ENCODE measurements around the gene TGFBR3. TPM values are rescaled to one million over a fixed set of nuclear protein-coding genes. Genes with fewer than 3 reads are reported as not detected.

Gene TGFBR3
- total and polyA plus RNA-seq, 2 of the 13 experiments (the other 11 are each of a cell fraction or from before 2014, with no cell fraction given), result 76.5 to 195 TPM

- ChIA-PET CTCF (ENCODE audit: low intra/inter-chr PET ratio, low total read pairs) (no interaction called here), POLR2A (no interaction called here)
- H3K9ac ChIP-seq (ENCODE audit: insufficient read depth, low read depth, low read length), result no peak overlapping the region
- peaks cover 12% of the 10 kb centered on the region for H4K20me1 ChIP-seq (ENCODE audit: insufficient read depth, low read length)
- H3K4me2 ChIP-seq (ENCODE audit: low read depth, low read length), result no peak overlapping the region
- no peak overlapping the region for H3K4me3 ChIP-seq (replicated peaks in 1 of 3; ENCODE audit: insufficient read depth in 1 of 3, low read depth in 2 of 3, low read length in 3 of 3)
- TF ChIP-seq TOE1 (CRISPR knock-in tag; IDR thresholded peaks at IDR 0.05) (no peak), RBM22 (optimal IDR thresholded peaks at IDR 0.05; ENCODE audit: low read length) (peak; percentile 56)
- in situ Hi-C loops (cut with HindIII; ENCODE audit: extremely low pct_ligation_motif_present, low pct_unique_long_range_greater_than_20kb), result no loop called here
- H3K36me3 ChIP-seq (replicated peaks in 1 of 2; ENCODE audit: control insufficient read depth in 1 of 2, insufficient read depth in 2 of 2, low read length in 2 of 2), result peaks cover 25 to 77% of the 10 kb centered on the region in 2 experiments
- no peak overlapping the region for H3K27ac ChIP-seq (ENCODE audit: extremely low read length, insufficient read depth, low read length)
- peaks cover 13% of the 10 kb centered on the region for H3K4me1 ChIP-seq (ENCODE audit: insufficient read depth, low read length)
- WGBS (ENCODE audit: low lambda C conversion rate), result no CpG with 5 or more reads among the region's 1 CpG
- peaks cover 49% of the 10 kb centered on the region for H3K79me2 ChIP-seq (ENCODE audit: insufficient read depth, low read length)
- H3K27me3 ChIP-seq (ENCODE audit: control insufficient read depth in 1 of 2, insufficient read depth in 2 of 2, low read length in 2 of 2), result no peaks in the 10 kb centered on the region
- intact Hi-C loops (cut with micrococcal nuclease; ENCODE audit: unreplicated experiment), result no loop called here
- H3K9me3 ChIP-seq (ENCODE audit: low read length), result no peaks in the 10 kb centered on the region
- FAIRE-seq, result no peak
- peak; percentile 37; the same call in 1 of the 3 replicates for ATAC-seq
- DNase-seq (ENCODE audit: low spot score), result no peak
- no peak overlapping the region for H2AFZ ChIP-seq (ENCODE audit: low read length)
- no TSS peak for BruUV-seq (replicated peaks)
Observed at GRCh38 chr1:91797164-91797563, 88.8 kb downstream of the TGFBR3 start.

DNA sequence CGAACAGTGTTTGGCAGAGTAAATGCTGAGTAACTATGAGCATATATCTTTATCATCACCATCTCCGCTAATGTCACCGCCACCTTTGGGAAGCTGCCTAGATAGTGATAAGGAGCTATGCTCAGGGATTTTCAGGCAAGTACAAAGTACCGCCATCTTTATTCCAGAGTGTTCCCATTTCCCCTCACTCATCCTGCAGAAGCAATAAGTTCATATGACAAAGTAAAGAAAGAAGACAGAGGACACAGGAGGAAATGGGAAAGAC is 89.6 kb downstream of the TGFBR3 start:
- intact Hi-C loops (cut with micrococcal nuclease; ENCODE audit: unreplicated experiment) (no loop called here), in situ Hi-C loops (cut with HindIII; ENCODE audit: extremely low pct_ligation_motif_present, low pct_unique_long_range_greater_than_20kb) (no loop called here)
- DNase-seq (ENCODE audit: low spot score) (no peak), ATAC-seq (no peak), FAIRE-seq (no peak)
- Histone ChIP-seq H3K9me3 (ENCODE audit: low read length) (no peaks in the 10 kb centered on the region), H3K4me3 (replicated peaks in 1 of 3; ENCODE audit: insufficient read depth in 1 of 3, low read depth in 2 of 3, low read length in 3 of 3) (no peak overlapping the region), H3K27ac (ENCODE audit: extremely low read length, insufficient read depth, low read length) (no peak overlapping the region), H4K20me1 (ENCODE audit: insufficient read depth, low read length) (peaks cover 17% of the 10 kb centered on the region), H3K36me3 (replicated peaks in 1 of 2; ENCODE audit: control insufficient read depth in 1 of 2, insufficient read depth in 2 of 2, low read length in 2 of 2) (peaks cover 29 to 79% of the 10 kb centered on the region in 2 experiments), H3K9ac (ENCODE audit: insufficient read depth, low read depth, low read length) (no peak overlapping the region), H3K27me3 (ENCODE audit: control insufficient read depth in 1 of 2, insufficient read depth in 2 of 2, low read length in 2 of 2) (no peaks in the 10 kb centered on the region), H3K4me2 (ENCODE audit: low read depth, low read length) (no peak overlapping the region), H3K4me1 (ENCODE audit: insufficient read depth, low read length) (peaks cover 22% of the 10 kb centered on the region), H3K79me2 (ENCODE audit: insufficient read depth, low read length) (peaks cover 50% of the 10 kb centered on the region), H2AFZ (ENCODE audit: low read length) (no peak overlapping the region)
- WGBS (ENCODE audit: low lambda C conversion rate), result 96% methylated on average over 4 of the region's 4 CpGs
- CTCF ChIA-PET (ENCODE audit: low intra/inter-chr PET ratio, low total read pairs), result no interaction called here
- POLR2A ChIA-PET, result no interaction called here
- BruUV-seq (replicated peaks), result no TSS peak
- TF ChIP-seq NR0B2 (CRISPR knock-in tag; IDR thresholded peaks at IDR 0.05) (no peak), TFDP2 (CRISPR knock-in tag; IDR thresholded peaks at IDR 0.05) (no peak), HOXD1 (CRISPR knock-in tag; IDR thresholded peaks at IDR 0.05) (no peak), TEF (CRISPR knock-in tag; IDR thresholded peaks at IDR 0.05) (no peak)
- TF ChIP-seq, protein P1, sequence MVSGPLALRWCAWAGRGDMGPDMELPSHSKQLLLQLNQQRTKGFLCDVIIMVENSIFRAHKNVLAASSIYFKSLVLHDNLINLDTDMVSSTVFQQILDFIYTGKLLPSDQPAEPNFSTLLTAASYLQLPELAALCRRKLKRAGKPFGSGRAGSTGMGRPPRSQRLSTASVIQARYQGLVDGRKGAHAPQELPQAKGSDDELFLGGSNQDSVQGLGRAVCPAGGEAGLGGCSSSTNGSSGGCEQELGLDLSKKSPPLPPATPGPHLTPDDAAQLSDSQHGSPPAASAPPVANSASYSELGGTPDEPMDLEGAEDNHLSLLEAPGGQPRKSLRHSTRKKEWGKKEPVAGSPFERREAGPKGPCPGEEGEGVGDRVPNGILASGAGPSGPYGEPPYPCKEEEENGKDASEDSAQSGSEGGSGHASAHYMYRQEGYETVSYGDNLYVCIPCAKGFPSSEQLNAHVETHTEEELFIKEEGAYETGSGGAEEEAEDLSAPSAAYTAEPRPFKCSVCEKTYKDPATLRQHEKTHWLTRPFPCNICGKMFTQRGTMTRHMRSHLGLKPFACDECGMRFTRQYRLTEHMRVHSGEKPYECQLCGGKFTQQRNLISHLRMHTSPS (CRISPR knock-in tag; IDR thresholded peaks at IDR 0.05; ENCODE audit: low read depth), result no peak
- TF ChIP-seq, protein P2, sequence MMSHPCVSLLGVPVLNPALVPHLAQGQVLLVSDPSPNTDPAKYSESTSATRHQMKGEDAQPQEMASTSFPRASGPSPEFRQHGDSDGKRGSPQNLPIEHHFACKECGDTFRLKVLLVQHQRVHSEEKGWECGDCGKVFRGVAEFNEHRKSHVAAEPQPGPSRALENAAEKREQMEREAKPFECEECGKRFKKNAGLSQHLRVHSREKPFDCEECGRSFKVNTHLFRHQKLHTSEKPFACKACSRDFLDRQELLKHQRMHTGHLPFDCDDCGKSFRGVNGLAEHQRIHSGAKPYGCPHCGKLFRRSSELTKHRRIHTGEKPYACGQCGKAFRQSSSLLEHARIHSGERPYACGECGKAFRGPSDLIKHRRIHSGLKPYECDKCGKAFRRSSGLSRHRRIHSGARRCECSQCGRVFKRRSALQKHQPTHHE (CRISPR knock-in tag; IDR thresholded peaks at IDR 0.05; ENCODE audit: borderline replicate concordance), result no peak
- TF ChIP-seq, protein P3, sequence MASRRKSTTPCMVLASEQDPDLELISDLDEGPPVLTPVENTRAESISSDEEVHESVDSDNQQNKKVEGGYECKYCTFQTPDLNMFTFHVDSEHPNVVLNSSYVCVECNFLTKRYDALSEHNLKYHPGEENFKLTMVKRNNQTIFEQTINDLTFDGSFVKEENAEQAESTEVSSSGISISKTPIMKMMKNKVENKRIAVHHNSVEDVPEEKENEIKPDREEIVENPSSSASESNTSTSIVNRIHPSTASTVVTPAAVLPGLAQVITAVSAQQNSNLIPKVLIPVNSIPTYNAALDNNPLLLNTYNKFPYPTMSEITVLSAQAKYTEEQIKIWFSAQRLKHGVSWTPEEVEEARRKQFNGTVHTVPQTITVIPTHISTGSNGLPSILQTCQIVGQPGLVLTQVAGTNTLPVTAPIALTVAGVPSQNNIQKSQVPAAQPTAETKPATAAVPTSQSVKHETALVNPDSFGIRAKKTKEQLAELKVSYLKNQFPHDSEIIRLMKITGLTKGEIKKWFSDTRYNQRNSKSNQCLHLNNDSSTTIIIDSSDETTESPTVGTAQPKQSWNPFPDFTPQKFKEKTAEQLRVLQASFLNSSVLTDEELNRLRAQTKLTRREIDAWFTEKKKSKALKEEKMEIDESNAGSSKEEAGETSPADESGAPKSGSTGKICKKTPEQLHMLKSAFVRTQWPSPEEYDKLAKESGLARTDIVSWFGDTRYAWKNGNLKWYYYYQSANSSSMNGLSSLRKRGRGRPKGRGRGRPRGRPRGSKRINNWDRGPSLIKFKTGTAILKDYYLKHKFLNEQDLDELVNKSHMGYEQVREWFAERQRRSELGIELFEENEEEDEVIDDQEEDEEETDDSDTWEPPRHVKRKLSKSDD (CRISPR knock-in tag; IDR thresholded peaks at IDR 0.05; ENCODE audit: low read depth), result no peak
